Measurements from ENCODE around the gene PTPRN2. TPM values are rescaled to one million over a fixed set of nuclear protein-coding genes. Genes with fewer than 3 reads are reported as not detected.

The PTPRN2 gene
- total and polyA plus RNA-seq, 9 of the 15 experiments (the other 6 are each of a cell fraction or from before 2014, with no cell fraction given), result not detected

GRCh38 chr7:157791666-157792065 lies 796.0 kb downstream of the PTPRN2 start:
- Histone ChIP-seq H4K20me1 (replicated peaks; ENCODE audit: control insufficient read depth, insufficient read depth, low read length) (peaks cover 10% of the 10 kb centered on the region), H3K4me3 (no peak overlapping the region), H3K9ac (ENCODE audit: insufficient read depth in 1 of 2, low read depth in 2 of 2, low read length in 2 of 2) (no peak overlapping the region), H3K9me1 (ENCODE audit: control insufficient read depth, insufficient read depth, low read length) (no peaks in the 10 kb centered on the region), H3K4me2 (ENCODE audit: insufficient read depth, low read length) (no peak overlapping the region), H3K9me3 (replicated peaks; ENCODE audit: control insufficient read depth, insufficient read depth, low read depth, low read length) (no peaks in the 10 kb centered on the region), H3K36me3 (ENCODE audit: control insufficient read depth, insufficient read depth, low read length) (no peaks in the 10 kb centered on the region), H3K27ac (ENCODE audit: extremely low read depth, low read depth, low read length) (no peak overlapping the region), H3K79me2 (ENCODE audit: control insufficient read depth, insufficient read depth, low read length) (no peaks in the 10 kb centered on the region), H3K27me3 (ENCODE audit: control insufficient read depth in 2 of 2, insufficient read depth in 2 of 2, low read length in 2 of 2) (peaks cover 52 to 84% of the 10 kb centered on the region in 2 experiments), H3K4me1 (replicated peaks in 1 of 2; ENCODE audit: control insufficient read depth in 2 of 2, insufficient read depth in 2 of 2, low read length in 2 of 2) (peaks cover 0 to 11% of the 10 kb centered on the region in 2 experiments; a peak in 1 of 5 replicates), H2AFZ (ENCODE audit: low read depth, low read length) (no peak overlapping the region)
- intact Hi-C loops (cut with micrococcal nuclease) (no loop called here), in situ Hi-C loops (cut with MboI) (no loop called here)
- ChIA-PET POLR2A (interaction anchor here (0.5 kb wide), 1 partner anchor 121 kb away, joined by 3 read pairs; no protein-coding TSS in a partner anchor), CTCF (ENCODE audit: low intra/inter-chr PET ratio) (no interaction called here)
- no peak for FAIRE-seq
- ATAC-seq, result no peak; the same call in 2 of the 3 replicates
- 12% methylated on average over 16 of the region's 16 CpGs for WGBS (ENCODE audit: insufficient coverage, low coverage, missing lambda C conversion rate)
- no TSS peak for BruUV-seq (replicated peaks)
- TF ChIP-seq GATAD2A (IDR thresholded peaks at IDR 0.05) (no peak), DEAF1 (CRISPR knock-in tag; IDR thresholded peaks at IDR 0.05) (no peak), SRSF9 (IDR thresholded peaks at IDR 0.05; ENCODE audit: borderline replicate concordance, low read depth, low read length) (no peak), SRSF7 (optimal IDR thresholded peaks at IDR 0.05; ENCODE audit: low read depth, low read length) (no peak), RAD21 (CRISPR knock-in tag; conservative IDR thresholded peaks at IDR 0.05 in 1 of 2, IDR thresholded peaks at IDR 0.05 in 1 of 2) (peak in 1 of 2 experiments; percentile 17; a peak in 1 of 4 replicates), ZSCAN29 (IDR thresholded peaks at IDR 0.05) (no peak)
- DNase-seq (ENCODE audit: extremely low read depth in 1 of 4, low spot score in 3 of 4), result no peak
